H1 (cell line): Measurements from ENCODE around the gene MGST2. TPM values are rescaled to one million over a fixed set of nuclear protein-coding genes. Genes with fewer than 3 reads are reported as not detected.

Experiments used
- CTCF ChIA-PET: fragments of 300-600 bp; sonication (Branson Sonifier 250); formaldehyde crosslinking; loops from one replicate; lab custom pipeline; 2021; ENCODE audit not compliant: partially characterized antibody; lab: Charles Lee
- POLR2A ChIA-PET: fragments of 300-600 bp; sonication (Branson Sonifier 250); formaldehyde crosslinking; loops from one replicate; lab custom pipeline; 2021; ENCODE audit warnings: inconsistent platforms; ENCODE audit not compliant: partially characterized antibody; lab: Charles Lee
- DNase-seq, 2 experiments: peaks; one replicate each; pipeline versions ENCODE4 v3.0.0 to v3.0.0-alpha.2; 2010 to 2022; ENCODE audit warnings: low spot score in 2 of 2, low read depth in 1 of 2, mixed read lengths in 1 of 2
- FAIRE-seq: peaks from 2 replicates; lab custom pipeline; 2011; peaks lifted over from hg19 to GRCh38; lab: Jason Lieb, UNC
- H2AFZ ChIP-seq: 2 replicates; pipeline ENCODE4 v1.8.1; 2012; ENCODE audit warnings: low read length, inconsistent platforms
- H2AK5ac ChIP-seq: 2 replicates; pipeline ENCODE4 v1.6.1; 2013; ENCODE audit warnings: low read depth, low read length
- H2BK120ac ChIP-seq: replicated peaks from 2 replicates; pipeline ENCODE3; 2013; ENCODE audit warnings: low read depth, low read length, inconsistent platforms
- H2BK12ac ChIP-seq: 2 replicates; pipeline ENCODE4 v1.6.1; 2013; ENCODE audit warnings: low read depth, low read length
- H2BK15ac ChIP-seq: 2 replicates; pipeline ENCODE4 v1.6.1; 2013; ENCODE audit warnings: low read length
- H2BK20ac ChIP-seq: 2 replicates; pipeline ENCODE4 v1.6.1; 2013; ENCODE audit warnings: low read length
- H2BK5ac ChIP-seq: 2 replicates; pipeline ENCODE4 v1.6.1; 2013; ENCODE audit warnings: low read depth, low read length
- H3K14ac ChIP-seq: 2 replicates; pipeline ENCODE4 v1.6.1; 2013; ENCODE audit warnings: inconsistent platforms; ENCODE audit not compliant: insufficient read length
- H3K18ac ChIP-seq: 2 replicates; pipeline ENCODE4 v1.6.1; 2013; ENCODE audit warnings: low read length; ENCODE audit errors: extremely low read depth
- H3K23ac ChIP-seq: 2 replicates; pipeline ENCODE4 v1.6.1; 2013; ENCODE audit warnings: inconsistent platforms; ENCODE audit not compliant: insufficient read length
- H3K23me2 ChIP-seq: 2 replicates; pipeline ENCODE4 v1.6.1; 2013; ENCODE audit warnings: low read depth, low read length
- H3K27ac ChIP-seq: 2 replicates; pipeline ENCODE4 v1.6.1; 2011; ENCODE audit warnings: low read depth, low read length, inconsistent platforms
- H3K27me3 ChIP-seq, 4 experiments: replicated peaks in 1 of 4; 1 replicate in 1 of 4; 2 replicates in 3 of 4; pipeline versions ENCODE4 v1.6.1 to v1.8.1; 2011 to 2013; ENCODE audit warnings: low read length in 3 of 4, mild to moderate bottlenecking in 3 of 4, inconsistent platforms in 2 of 4, mixed read lengths in 2 of 4, moderate library complexity in 1 of 4; ENCODE audit not compliant: control insufficient read depth in 3 of 4, insufficient read depth in 3 of 4; ENCODE audit errors: extremely low read depth in 1 of 4
- H3K36me3 ChIP-seq, 4 experiments: 2 replicates each; pipeline versions ENCODE4 v1.6.1 to v1.8.1; 2011 to 2013; ENCODE audit warnings: mild to moderate bottlenecking in 4 of 4, low read length in 3 of 4, moderate library complexity in 2 of 4, control low read depth in 1 of 4, inconsistent platforms in 1 of 4; ENCODE audit not compliant: insufficient read depth in 4 of 4, control insufficient read depth in 2 of 4
- H3K4ac ChIP-seq: replicated peaks from 2 replicates; pipeline ENCODE3; 2013; ENCODE audit warnings: low read length, low read depth, mixed read lengths, inconsistent platforms; ENCODE audit not compliant: insufficient read length
- H3K4me1 ChIP-seq, 4 experiments: replicated peaks in 1 of 4; 1 replicate in 1 of 4; 2 replicates in 3 of 4; pipeline versions ENCODE4 v1.6.1 to v1.8.1; 2011 to 2013; ENCODE audit warnings: low read length in 3 of 4, inconsistent platforms in 2 of 4, mixed read lengths in 1 of 4; ENCODE audit not compliant: insufficient read depth in 4 of 4, control insufficient read depth in 3 of 4
- H3K4me2 ChIP-seq, 2 experiments: 2 replicates each; pipeline versions ENCODE4 v1.6.1 to v1.8.1; 2011 to 2013; ENCODE audit warnings: low read depth in 2 of 2, low read length in 2 of 2, control low read depth in 1 of 2, inconsistent platforms in 1 of 2, mild to moderate bottlenecking in 1 of 2; ENCODE audit not compliant: insufficient read depth in 1 of 2
- H3K4me3 ChIP-seq, 4 experiments: fragments of 200-600, 300-600 bp in 1 of 4; sonication (generic), shearing (Covaris generic), sonication (Bioruptor Twin) in 1 of 4; 2 replicates each; pipeline versions ENCODE4 v1.5.1 to v1.8.1; 2011 to 2016; ENCODE audit warnings: low read length in 4 of 4, low read depth in 3 of 4, control low read depth in 2 of 4, inconsistent platforms in 2 of 4, mild to moderate bottlenecking in 2 of 4, mixed read lengths in 1 of 4, moderate library complexity in 1 of 4; ENCODE audit not compliant: insufficient read depth in 2 of 4; ENCODE audit errors: extremely low read depth in 1 of 4
- H3K56ac ChIP-seq: replicated peaks from 2 replicates; pipeline ENCODE3; 2013; ENCODE audit warnings: low read depth, mild to moderate bottlenecking, mixed read lengths, low read length, inconsistent platforms; ENCODE audit not compliant: insufficient read length
- H3K79me1 ChIP-seq: 2 replicates; pipeline ENCODE4 v1.6.1; 2013; ENCODE audit warnings: low read depth, low read length, control low read depth
- H3K79me2 ChIP-seq, 2 experiments: 2 replicates each; pipeline versions ENCODE4 v1.6.1 to v1.8.1; 2012 to 2013; ENCODE audit warnings: low read length in 2 of 2, mild to moderate bottlenecking in 2 of 2, inconsistent platforms in 1 of 2; ENCODE audit not compliant: insufficient read depth in 2 of 2, control insufficient read depth in 1 of 2
- H3K9ac ChIP-seq, 4 experiments: replicated peaks in 1 of 4; 1 replicate in 1 of 4; 2 replicates in 3 of 4; pipeline versions ENCODE4 v1.6.1 to v1.8.1; 2011 to 2013; ENCODE audit warnings: low read depth in 3 of 4, low read length in 3 of 4, control low read depth in 2 of 4, mild to moderate bottlenecking in 2 of 4, moderate library complexity in 2 of 4, inconsistent platforms in 1 of 4; ENCODE audit errors: extremely low read depth in 1 of 4
- H3K9me3 ChIP-seq, 2 experiments: 2 replicates each; pipeline versions ENCODE4 v1.6.1 to v1.8.1; 2012 to 2013; ENCODE audit warnings: mild to moderate bottlenecking in 2 of 2, moderate library complexity in 2 of 2, control low read depth in 1 of 2, inconsistent platforms in 1 of 2, low read depth in 1 of 2, low read length in 1 of 2, mixed read lengths in 1 of 2; ENCODE audit not compliant: insufficient read depth in 2 of 2
- H4K20me1 ChIP-seq, 2 experiments: replicated peaks in 1 of 2; 2 replicates each; pipeline versions ENCODE3 to v1.8.1; 2011 to 2013; ENCODE audit warnings: inconsistent platforms in 2 of 2, low read length in 2 of 2, mild to moderate bottlenecking in 1 of 2; ENCODE audit not compliant: insufficient read depth in 2 of 2, control insufficient read depth in 1 of 2
- H4K5ac ChIP-seq: 2 replicates; pipeline ENCODE4 v1.6.1; 2013; ENCODE audit warnings: low read length, low read depth, mixed read lengths, inconsistent platforms; ENCODE audit not compliant: insufficient read length
- H4K8ac ChIP-seq: 2 replicates; pipeline ENCODE4 v1.8.0; 2013; ENCODE audit warnings: mild to moderate bottlenecking, moderate library complexity, low read length, inconsistent platforms; ENCODE audit not compliant: insufficient read depth; ENCODE audit errors: extremely low read depth
- H4K91ac ChIP-seq: replicated peaks from 2 replicates; pipeline ENCODE3; 2013; ENCODE audit warnings: low read length, mixed read lengths, inconsistent platforms; ENCODE audit not compliant: insufficient read length
- BRCA1 ChIP-seq: IDR thresholded peaks from 2 replicates; pipeline ENCODE4 v1.6.1; 2012; ENCODE audit warnings: low read depth, low read length, improper control_type of control experiment
- HDAC2 ChIP-seq, 2 experiments: fragments of 300-600 bp in 1 of 2; sonication (generic) in 1 of 2; IDR thresholded peaks; 2 replicates each; pipeline ENCODE4 v1.6.1; 2011 to 2012; ENCODE audit warnings: low read depth in 2 of 2, low read length in 2 of 2, mild to moderate bottlenecking in 2 of 2, moderate library complexity in 2 of 2, borderline replicate concordance in 1 of 2, inconsistent platforms in 1 of 2
- WGBS, 2 experiments: shearing (Covaris generic) in 1 of 2; methylation state at CpG; one replicate each; pipeline versions ENCODE4 v1.1.6 to v1.1.7; 2013 to 2015; ENCODE audit warnings: low lambda C conversion rate in 2 of 2, mixed read lengths in 2 of 2, inconsistent platforms in 1 of 2, low coverage in 1 of 2, missing lambda C conversion rate in 1 of 2; ENCODE audit not compliant: insufficient replicate concordance in 2 of 2, insufficient coverage in 1 of 2, insufficient read length in 1 of 2; ENCODE audit errors: extremely low coverage in 1 of 2, missing lambda C conversion rate in 1 of 2; 5-methylcytosine and 5-hydroxymethylcytosine counted together
- polyA plus RNA-seq, 7 experiments: library from polyadenylated mRNA; depleted of rRNA in 3 of 7; stranded (reverse) in 5 of 7; unstranded in 2 of 7; fragments of >200 nt in 5 of 7; fragments of 200-250 nt in 2 of 7; gene quantifications; 1 replicate in 5 of 7; 2 replicates in 1 of 7; 4 replicates in 1 of 7; pipeline versions ENCODE4 v1.2.1 to v1.2.3, GENCODE V29; 2011 to 2013; ENCODE audit warnings: missing spikeins in 2 of 7, mixed read lengths in 2 of 7
- total RNA-seq: library from RNA; stranded (reverse); fragmentation: NEBNext Ultra II Directional; extraction: Animal tissue kit (Norgen Biotek cat#: 25700); gene quantifications from 2 replicates; pipeline ENCODE4 v1.2.1, GENCODE V29; 2021

Gene MGST2
- total and polyA plus RNA-seq, 2 of the 8 experiments (the other 6 are each of a cell fraction or from before 2014, with no cell fraction given) = 8.0 to 13.6 TPM

- H2BK120ac ChIP-seq = no peak overlapping the region
- H4K91ac ChIP-seq = no peak overlapping the region
- TF ChIP-seq BRCA1 (no peak), HDAC2 (IDR thresholded peaks at IDR 0.05; ENCODE audit: borderline replicate concordance in 1 of 2, low read depth in 2 of 2, low read length in 2 of 2) (no peak)
- no peaks in the 10 kb centered on the region for H3K79me2 ChIP-seq
- H3K79me1 ChIP-seq = no peaks in the 10 kb centered on the region
- peaks cover 10% of the 10 kb centered on the region for H3K23me2 ChIP-seq
- FAIRE-seq = no peak
- no peak overlapping the region for H3K4ac ChIP-seq
- H3K9ac ChIP-seq = no peak overlapping the region
- H3K27me3 ChIP-seq = peaks cover 7 to 22% (median 19%) of the 10 kb centered on the region in 4 experiments
- H3K23ac ChIP-seq = no peak overlapping the region
- H3K56ac ChIP-seq = no peak overlapping the region
- H2BK12ac ChIP-seq = peak overlapping the region; percentile 87; the same call in 1 of the 2 replicates
- 0 out of 2 replicates have a peak overlapping the region, but pooled peaks have one; percentile 9 for H2AK5ac ChIP-seq
- H3K14ac ChIP-seq = no peak overlapping the region
- ChIA-PET CTCF (interaction anchor here (0.6 to 2.0 kb wide), 15 partner anchors 21 to 735 kb away, joined by 3 to 8 read pairs (median 3); no protein-coding TSS in a partner anchor), POLR2A (interaction anchor here (0.6 to 1.0 kb wide), 3 partner anchors 8 to 236 kb away, joined by 3 to 4 read pairs (median 4); no protein-coding TSS in a partner anchor)
- DNase-seq = no peak
- H4K20me1 ChIP-seq = no peaks in the 10 kb centered on the region
- H2BK20ac ChIP-seq = no peak overlapping the region; the same call in 1 of the 2 replicates
- H3K4me3 ChIP-seq = peak overlapping the region in 1 of 4 experiments; percentile 68; a peak in 1 of 8 replicates
- H4K5ac ChIP-seq = no peak overlapping the region
- H3K36me3 ChIP-seq = no peaks in the 10 kb centered on the region
- H4K8ac ChIP-seq = no peak overlapping the region
- peak overlapping the region; percentile 83; the same call in 1 of the 2 replicates for H3K18ac ChIP-seq
- H3K4me1 ChIP-seq = peaks cover 4 to 12% (median 7%) of the 10 kb centered on the region in 4 experiments; a peak in 5 of 7 replicates
- H3K9me3 ChIP-seq = no peaks in the 10 kb centered on the region
- H2BK5ac ChIP-seq = no peak overlapping the region; the same call in 1 of the 2 replicates
- H3K27ac ChIP-seq = no peak overlapping the region
- peak overlapping the region; percentile 95 to 96; a peak in 3 of 4 replicates for H3K4me2 ChIP-seq
- no peak overlapping the region for H2BK15ac ChIP-seq
- 38% methylated on average over 2 of the region's 2 CpGs; no CpG with 5 or more reads in 1 of the 2 experiments for WGBS, 2 experiments
- H2AFZ ChIP-seq = no peak overlapping the region
Observed at GRCh38 chr4:139736661-139737060, 71.0 kb downstream of the MGST2 start.
